HG02938 (cell line): ENCODE results near the gene PHLPP2.

Experiments
- ATAC-seq: cut with Tn5 transposase; IDR thresholded peaks from one replicate; pipeline ENCODE4 v1.9.1; 2021; ENCODE audit warnings: mild to moderate bottlenecking, moderate library complexity; ENCODE audit not compliant: unreplicated experiment

PHLPP2 gene, protein sequence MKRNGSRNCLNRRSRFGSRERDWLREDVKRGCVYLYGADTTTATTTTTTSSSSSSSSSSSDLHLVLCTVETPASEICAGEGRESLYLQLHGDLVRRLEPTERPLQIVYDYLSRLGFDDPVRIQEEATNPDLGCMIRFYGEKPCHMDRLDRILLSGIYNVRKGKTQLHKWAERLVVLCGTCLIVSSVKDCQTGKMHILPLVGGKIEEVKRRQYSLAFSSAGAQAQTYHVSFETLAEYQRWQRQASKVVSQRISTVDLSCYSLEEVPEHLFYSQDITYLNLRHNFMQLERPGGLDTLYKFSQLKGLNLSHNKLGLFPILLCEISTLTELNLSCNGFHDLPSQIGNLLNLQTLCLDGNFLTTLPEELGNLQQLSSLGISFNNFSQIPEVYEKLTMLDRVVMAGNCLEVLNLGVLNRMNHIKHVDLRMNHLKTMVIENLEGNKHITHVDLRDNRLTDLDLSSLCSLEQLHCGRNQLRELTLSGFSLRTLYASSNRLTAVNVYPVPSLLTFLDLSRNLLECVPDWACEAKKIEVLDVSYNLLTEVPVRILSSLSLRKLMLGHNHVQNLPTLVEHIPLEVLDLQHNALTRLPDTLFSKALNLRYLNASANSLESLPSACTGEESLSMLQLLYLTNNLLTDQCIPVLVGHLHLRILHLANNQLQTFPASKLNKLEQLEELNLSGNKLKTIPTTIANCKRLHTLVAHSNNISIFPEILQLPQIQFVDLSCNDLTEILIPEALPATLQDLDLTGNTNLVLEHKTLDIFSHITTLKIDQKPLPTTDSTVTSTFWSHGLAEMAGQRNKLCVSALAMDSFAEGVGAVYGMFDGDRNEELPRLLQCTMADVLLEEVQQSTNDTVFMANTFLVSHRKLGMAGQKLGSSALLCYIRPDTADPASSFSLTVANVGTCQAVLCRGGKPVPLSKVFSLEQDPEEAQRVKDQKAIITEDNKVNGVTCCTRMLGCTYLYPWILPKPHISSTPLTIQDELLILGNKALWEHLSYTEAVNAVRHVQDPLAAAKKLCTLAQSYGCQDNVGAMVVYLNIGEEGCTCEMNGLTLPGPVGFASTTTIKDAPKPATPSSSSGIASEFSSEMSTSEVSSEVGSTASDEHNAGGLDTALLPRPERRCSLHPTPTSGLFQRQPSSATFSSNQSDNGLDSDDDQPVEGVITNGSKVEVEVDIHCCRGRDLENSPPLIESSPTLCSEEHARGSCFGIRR (N-terminal part only)

DNA sequence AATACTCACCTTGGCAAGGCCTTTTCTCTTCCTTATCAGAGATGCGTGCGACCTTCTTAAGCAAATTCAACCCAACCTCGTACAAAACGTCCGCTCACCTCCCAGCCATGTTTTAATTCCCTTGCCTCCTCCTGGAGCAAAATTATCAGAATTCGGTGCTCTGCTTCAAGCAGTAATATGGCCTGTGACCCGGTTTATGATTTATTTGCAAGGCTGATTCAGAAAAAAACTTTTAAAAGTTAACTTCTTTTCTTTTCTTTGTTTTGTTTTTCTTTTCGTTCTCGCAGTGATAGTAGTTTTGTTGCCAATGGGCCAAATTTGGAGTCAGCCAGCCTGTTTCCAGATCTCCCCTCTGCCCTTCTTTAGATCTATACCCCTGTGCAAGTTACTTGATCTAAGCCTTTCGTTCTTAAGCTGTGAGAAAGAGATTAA is at the start of gene PHLPP2:
Gene PHLPP2 (minus strand): TSS at position 382 of the 432 bp plus-strand sequence. CDS start 9,906 bp downstream, outside the sequence.
- no peak for ATAC-seq

DNA sequence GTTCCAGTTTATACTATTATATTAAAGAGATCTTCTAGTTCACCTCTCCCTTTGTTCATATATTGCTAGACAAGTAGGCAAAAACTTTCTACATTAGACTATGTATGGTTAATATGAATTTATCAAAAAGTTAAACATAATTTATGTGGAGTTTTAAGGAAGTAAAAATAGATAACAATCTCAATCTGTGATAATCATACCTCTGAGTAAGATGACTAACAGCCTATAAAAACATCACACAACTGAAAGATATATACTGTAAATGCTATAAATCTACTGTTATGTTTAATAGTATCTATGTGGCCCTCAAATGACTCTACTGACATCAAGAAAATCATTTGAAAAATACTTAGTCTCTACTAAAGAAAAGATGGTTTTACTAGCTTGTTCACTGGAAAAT is 47.1 kb upstream of the PHLPP2 start:
- ATAC-seq: no peak

DNA sequence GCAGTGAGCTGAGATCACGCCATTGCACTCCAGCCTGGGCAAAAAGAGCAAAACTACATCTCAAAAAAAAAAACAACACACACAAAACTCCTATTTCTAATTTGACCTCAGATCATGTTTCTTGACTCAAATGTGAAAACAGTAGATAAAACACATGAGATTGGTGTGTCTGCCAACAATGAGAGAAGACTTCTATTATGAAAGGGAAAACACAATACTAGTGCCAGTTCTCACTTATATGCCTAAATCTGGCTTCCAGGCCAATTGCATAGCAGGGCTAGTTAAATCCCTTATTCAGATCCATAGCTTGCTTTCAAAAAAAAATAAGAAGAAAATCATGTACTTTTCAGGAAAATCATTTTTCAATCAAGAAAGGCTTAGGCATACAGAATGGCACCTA is 44.7 kb upstream of the PHLPP2 start:
- no peak for ATAC-seq

DNA sequence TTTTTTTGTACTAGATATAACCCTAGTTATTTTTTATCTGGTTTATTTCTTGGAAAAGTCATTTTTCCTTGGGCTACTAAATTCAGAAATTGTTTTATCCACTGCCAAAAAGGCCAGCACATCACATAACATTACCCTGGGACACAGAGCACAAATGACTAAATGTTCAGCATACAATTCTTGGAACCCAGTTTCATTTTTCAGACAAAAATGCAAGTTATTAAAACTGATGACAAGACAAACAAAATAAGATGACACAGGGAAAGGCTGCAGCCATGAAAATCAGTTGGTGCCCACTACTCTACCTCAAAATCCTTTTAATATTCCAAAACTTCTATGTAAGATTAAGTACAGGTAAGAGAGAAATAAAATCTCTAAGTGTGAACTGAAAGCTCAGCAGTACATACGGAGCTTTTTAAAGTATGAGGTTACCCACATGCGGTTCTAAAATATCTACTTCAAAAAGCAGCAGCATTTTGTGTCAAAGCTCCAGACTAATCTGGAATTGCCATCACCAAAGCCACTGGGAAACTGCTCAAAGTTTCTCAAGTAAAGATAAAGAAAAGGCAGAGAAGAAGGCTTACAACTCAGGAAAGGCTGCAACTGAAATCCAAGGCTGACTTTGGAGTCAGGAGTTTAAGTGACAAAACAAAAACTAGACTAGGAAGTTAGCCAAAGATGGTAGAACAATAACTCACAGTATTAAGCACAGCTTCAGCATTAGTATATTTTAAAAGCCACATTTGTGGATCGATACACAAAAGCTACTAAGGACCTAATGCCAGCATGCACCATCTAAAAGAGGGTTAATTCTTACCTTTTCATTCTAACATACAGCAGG is 42.8 kb upstream of the PHLPP2 start:
- no peak for ATAC-seq

DNA sequence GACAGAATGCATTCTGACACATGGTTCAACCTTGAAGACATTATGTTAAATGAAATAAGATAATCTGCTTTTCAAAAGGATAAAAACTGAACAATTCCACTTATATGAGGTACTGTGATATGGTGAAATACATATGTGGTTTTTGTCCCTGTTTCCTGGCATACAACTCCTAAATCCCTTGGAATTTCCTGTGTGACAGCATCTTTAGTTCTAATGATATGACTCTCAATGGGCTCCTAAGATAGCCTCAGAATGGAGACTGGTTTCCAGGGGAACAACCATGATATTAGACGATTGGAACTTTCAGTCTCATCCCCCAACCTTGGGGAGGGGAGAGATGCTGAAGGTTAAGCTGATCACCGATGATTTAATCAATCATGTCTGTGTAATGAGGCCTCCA is 37.7 kb upstream of the PHLPP2 start:
- ATAC-seq: no peak

DNA sequence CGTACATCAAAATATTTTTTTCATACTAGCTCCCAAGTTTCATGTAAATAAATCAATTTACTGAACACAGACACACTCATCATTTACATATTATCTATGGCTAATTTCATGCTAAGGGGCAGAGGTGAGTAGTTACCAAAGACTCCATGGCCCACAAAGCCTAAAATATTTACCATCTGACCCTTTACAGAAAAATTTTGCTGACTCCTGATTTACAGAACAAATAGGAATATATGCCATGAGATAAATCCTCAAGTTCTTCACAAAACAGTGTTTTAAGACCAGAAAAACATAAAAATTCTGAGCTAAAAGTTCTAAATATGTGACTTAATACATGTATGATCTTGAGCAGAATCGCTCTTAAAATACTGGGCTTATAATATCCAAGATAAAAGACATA is 36.6 kb upstream of the PHLPP2 start:
- no peak for ATAC-seq

DNA sequence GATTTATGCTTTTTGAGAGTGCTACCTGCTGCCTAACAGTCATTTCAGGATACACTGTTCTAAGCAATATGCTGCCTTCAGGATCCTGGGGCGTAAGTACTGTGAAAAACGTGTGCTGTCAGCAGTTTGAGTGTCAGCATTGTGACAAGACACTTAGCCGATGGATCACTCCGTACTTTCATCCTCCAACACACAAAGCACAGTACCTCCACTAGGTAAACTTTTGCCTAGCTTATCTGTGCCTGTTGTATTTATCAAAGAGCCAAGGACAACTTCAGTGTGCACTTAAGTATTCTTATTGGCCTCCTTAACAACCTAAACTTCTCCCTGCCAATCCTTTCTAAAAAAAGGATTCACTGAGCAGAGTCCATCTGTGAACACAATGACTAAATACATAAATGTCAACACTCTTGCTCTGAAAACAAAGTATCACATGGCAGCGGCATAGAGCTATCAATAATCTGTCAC is 33.8 kb upstream of the PHLPP2 start:
- ATAC-seq: no peak

DNA sequence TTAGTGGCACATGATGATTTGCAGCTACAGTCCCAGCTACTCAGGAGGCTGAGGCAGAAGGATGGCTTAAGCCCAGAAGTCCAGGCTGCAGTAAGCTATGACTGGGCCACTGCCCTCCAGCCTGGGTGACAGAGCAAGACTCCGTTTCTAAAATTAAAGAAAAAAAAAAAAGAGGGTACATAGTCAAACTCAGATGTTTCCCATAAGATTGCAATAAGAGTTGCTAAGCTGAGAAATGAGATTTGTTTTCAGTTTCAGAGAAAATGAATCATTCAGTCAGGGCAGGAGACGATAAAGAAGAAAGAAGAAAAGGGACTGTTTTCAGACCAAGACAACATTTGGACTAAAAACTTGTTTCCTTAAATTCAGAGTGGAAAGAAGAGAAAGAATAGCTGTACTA is 30.2 kb upstream of the PHLPP2 start:
- no peak for ATAC-seq

DNA sequence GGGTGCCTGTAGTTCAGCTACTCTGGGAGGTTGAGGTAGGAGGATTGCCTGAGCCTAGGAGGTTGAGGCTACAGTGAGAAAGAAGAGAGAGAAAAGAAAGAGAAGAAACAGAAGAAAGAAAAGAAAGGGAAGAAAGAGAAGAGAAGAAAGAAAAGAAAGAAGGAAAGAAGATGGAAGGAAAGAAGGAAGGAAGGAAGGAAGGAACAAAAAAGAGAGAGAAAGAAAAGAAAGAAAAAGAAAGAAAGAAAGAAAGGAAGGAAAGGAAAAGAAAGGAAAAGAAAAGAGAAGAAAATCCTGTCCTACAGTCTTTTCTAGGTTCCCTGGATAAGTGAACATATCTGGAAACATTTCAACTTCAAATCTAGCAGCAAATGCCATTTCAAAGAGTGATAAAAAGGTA is 29.6 kb upstream of the PHLPP2 start:
- ATAC-seq: no peak

DNA sequence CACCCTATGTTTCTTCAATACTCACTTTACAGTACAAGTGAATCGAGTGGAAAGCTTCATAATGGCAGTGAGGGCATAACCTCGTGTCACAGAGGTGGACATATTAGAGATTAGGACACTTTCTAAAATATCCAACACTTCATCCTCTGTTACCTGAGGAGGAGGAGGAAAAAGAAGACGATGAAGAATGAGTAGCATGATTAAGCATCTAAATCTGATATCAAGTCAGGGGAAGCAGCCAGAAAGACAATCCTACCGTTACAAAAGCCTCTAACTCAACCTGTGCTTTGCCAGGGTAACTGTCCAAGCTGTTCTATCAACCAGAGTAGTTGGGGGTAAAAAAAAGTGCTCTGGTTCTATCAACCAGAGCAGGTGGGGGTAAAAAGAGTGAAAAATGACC is 23.7 kb upstream of the PHLPP2 start:
- no peak for ATAC-seq

DNA sequence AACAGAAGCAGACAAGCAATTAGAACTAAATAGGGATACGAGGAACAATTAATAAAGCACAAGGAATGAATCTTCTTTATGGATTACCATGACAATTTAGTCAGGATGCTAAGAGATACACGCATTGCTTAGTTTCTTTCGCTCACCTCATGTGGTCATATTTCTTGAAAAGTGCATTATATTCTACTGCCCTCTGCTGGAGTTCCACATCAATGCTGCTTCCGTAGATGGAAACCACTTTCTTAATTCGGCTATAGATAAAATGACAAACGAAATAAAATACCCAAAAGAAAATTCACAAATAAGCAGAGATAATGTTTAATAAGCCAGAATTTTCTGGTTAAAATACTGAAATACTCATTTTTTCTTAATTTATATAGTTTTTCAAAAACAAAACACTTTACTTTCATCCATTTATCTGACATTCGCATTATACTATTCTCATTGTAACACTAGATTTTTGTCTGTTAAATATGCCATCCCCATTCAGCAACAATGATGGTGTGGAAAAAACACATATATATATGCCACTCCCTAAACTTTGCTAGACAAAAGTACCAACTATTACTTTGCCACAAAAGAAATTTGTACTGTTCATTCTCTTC is 22.0 kb upstream of the PHLPP2 start:
- no peak for ATAC-seq

DNA sequence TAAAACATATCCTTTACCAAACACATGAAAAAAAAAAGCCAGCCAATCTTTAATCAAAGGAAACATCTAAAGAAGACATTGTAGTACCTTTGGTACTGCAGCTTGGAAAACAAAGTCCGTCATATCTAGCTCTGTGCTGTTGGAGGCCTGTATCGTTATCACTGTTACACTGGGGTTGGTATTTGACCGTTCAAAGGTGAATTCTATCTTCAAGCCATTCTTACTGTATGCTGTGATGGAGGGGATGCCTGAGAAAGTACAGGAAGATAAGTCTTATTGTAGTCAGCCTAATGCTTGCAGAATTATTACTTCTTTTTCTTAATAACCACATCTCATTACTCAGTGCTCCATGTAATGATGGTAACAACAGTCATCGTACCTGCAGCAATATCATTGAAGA is 14.4 kb upstream of the PHLPP2 start:
- no peak for ATAC-seq

DNA sequence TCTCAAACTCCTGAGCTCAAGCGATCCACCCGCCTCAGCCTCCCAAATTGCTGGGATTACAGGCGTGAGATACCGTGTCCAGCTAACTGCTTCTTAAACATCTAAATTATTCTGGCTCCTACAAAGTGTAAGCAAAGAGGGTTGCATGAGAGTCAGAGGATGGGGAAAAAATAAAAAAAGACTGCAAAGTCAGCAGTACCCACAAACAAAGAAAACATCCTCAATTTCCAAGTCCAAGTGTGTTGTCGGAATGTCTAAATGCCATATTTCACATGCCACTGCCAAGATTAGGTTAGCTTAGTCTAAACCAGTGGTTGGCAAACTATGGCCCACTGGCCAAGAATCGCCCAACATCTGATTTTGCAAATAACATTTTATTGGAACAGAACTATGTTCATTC is 13.0 kb upstream of the PHLPP2 start:
- ATAC-seq: no peak

DNA sequence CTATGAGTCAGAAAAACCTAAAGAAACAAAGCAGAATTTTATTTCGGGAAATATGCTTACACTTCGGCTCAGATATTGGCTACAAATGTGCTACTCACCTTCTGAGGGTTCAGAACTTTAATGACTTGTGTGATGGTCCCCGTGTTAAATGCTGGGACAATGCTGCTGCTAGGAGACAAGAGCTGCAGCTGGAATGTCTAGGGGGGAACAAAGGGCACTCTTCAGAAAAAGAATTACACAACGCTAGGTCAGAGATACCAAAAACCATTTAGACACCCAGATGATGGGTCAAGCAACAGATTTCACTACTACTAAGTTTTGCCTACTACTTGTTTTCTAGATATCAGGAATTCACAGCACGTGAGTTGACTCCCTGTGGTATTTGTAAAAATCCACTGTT is 10.0 kb upstream of the PHLPP2 start:
- no peak for ATAC-seq

DNA sequence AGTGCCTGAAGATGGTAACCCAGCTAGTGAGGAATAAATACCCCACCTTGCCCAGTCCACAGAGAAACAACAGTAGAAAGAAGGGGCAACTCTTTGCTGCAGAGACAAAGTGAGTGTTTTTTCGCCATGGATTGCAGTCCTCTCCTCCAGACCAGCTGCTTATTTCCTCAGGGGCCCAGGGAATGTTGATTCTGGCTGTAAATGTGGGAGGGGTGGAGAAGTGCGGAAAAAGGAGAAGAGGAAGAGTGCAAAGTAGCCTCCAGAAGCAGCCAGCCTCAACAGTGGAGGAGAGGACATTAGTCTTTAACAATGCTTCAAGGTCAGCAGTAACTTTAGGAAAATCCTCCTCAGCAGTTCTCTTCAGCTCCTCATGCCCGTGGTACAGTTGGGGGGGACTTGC is 8.1 kb upstream of the PHLPP2 start:
- ATAC-seq: no peak

DNA sequence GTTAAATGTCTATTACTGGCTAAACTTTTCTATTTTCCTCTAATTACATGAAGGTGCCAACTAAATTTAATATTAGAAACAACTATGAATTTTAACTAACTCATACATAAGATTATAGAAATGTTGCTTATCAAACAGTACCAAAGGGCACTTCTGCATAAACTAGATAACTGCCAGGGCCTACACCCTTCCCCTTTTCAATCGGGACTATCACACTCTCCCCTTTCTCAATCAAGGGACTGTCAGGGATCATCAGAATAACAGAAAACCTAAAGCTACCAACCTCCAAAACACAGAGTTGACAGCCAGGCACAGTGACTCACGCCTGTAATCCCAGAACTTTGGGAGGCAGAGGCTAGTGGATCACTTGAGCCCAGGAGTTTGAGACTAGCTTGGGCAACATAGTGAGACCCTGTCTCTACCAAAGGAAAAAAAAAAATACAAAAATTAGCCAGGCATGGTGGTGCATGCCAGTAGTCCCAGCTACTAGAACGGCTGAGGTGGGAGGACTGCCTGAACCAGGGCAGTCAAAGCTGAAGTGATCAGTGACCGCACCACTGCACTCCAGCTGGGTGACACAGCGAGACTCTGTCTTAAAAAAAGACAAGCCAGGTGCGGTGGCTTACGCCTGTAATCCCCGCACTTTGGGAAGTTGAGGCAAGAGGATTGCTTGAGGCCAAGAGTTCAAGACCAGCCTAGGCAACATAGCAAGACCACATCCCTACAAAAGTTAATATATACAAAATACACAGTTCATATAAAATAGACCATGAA is 3.2 kb upstream of the PHLPP2 start:
- ATAC-seq: no peak

DNA sequence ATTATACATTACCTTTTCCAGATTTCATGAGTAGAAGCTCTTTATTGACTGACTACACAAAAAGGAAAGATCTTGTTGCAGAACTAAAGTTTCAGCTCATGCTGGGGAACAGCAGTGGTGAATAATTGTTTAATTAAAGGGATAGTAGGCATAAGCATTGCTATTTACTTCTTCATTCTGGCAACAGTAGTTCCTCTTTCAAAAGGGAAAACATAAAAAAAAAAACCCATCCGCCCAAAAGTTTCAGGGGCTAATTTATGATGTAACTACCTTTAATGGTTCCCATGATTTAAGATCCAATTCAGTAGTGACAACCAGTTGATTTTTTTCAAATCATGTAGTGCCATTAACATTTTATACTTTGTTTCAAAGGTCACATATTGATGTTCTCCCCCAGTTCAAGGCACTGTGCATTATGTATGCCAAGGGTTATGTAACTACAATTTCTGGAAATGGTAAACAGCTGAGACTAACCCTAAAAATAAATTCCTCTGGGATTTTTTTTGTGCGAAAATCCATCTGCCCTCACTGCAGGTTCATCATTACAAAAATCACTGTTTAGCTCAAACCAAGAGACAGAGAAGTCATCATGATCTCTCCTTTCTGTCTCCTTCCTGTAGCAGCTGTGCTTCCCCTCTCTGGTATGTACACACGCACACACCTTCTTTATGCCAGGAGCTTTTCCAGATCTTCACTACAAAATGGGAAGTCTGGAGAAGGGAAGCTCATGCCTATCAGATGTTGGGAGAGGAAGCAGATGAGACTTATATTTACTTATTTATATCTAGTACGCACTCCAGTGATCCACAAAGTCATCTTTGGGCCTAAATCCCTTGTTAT is 2.2 kb upstream of the PHLPP2 start:
- ATAC-seq: no peak
